HepG2 (cell line): ENCODE measurements around the gene LRRC10B. TPM values are rescaled to one million over a fixed set of nuclear protein-coding genes. Genes with fewer than 3 reads are reported as not detected.

Experiments
- ATAC-seq: fragments of 200-7000 bp; cut with Tn5 transposase; 3 replicates; pipeline ENCODE4 v1.9.1; 2020; ENCODE audit warnings: mild to moderate bottlenecking, moderate library complexity
- BruUV-seq: library from RNA; stranded (reverse); fragments of 400-500 nt; replicated peaks from 2 replicates; lab custom pipeline; 2021; lab: Mats Ljungman, UMichigan
- CTCF ChIA-PET: fragments of 300-600 bp; formaldehyde crosslinking; extraction: SDS; loops from one replicate; lab custom pipeline; 2021; ENCODE audit warnings: low total read pairs, inconsistent platforms, low intra/inter-chr PET ratio; lab: Yijun Ruan, JAX
- POLR2A ChIA-PET: fragments of 350-600 bp; sonication (Branson Sonifier 250); formaldehyde crosslinking; loops from one replicate; lab custom pipeline; 2020; ENCODE audit warnings: antibody characterized with exemption, inconsistent platforms; lab: Yijun Ruan, JAX
- DNase-seq: peaks from one replicate; pipeline ENCODE4 v3.0.0-alpha.2; 2015; ENCODE audit warnings: low spot score
- FAIRE-seq: peaks from 3 replicates; lab custom pipeline; 2011; peaks lifted over from hg19 to GRCh38; lab: Jason Lieb, UNC
- H2AFZ ChIP-seq: one replicate; pipeline ENCODE4 v1.6.1; 2011; ENCODE audit warnings: low read length, inconsistent platforms
- H3K27ac ChIP-seq: fragments of 300-600 bp; 3 replicates; pipeline ENCODE4 v1.8.0; 2011; ENCODE audit warnings: mixed run types, mild to moderate bottlenecking, mixed read lengths, low read length, inconsistent platforms; ENCODE audit not compliant: insufficient read depth; ENCODE audit errors: extremely low read length
- H3K27me3 ChIP-seq, 2 experiments: fragments of 200-600 bp in 1 of 2; 2 replicates in 1 of 2; 3 replicates in 1 of 2; pipeline versions ENCODE4 v1.6.0 to v1.8.0; 2011; ENCODE audit warnings: low read length in 2 of 2, mild to moderate bottlenecking in 2 of 2, moderate library complexity in 2 of 2, inconsistent platforms in 1 of 2; ENCODE audit not compliant: insufficient read depth in 2 of 2, control insufficient read depth in 1 of 2
- H3K36me3 ChIP-seq, 2 experiments: fragments of 200-600 bp in 1 of 2; replicated peaks in 1 of 2; 2 replicates in 1 of 2; 3 replicates in 1 of 2; pipeline versions ENCODE4 v1.5.1 to v1.8.0; 2011; ENCODE audit warnings: low read length in 2 of 2, inconsistent platforms in 1 of 2; ENCODE audit not compliant: insufficient read depth in 2 of 2, control insufficient read depth in 1 of 2
- H3K4me1 ChIP-seq: 2 replicates; pipeline ENCODE4 v1.5.1; 2012; ENCODE audit warnings: low read length, inconsistent platforms; ENCODE audit not compliant: insufficient read depth
- H3K4me2 ChIP-seq: 2 replicates; pipeline ENCODE4 v1.6.0; 2011; ENCODE audit warnings: low read depth, low read length, inconsistent platforms
- H3K4me3 ChIP-seq, 3 experiments: fragments of 200-600 bp in 1 of 3; sonication (generic), shearing (Covaris generic) in 1 of 3; replicated peaks in 1 of 3; 2 replicates each; pipeline ENCODE4 v1.5.1; 2011 to 2016; ENCODE audit warnings: low read length in 3 of 3, inconsistent platforms in 2 of 3, low read depth in 2 of 3, mild to moderate bottlenecking in 2 of 3, control low read depth in 1 of 3, mixed read lengths in 1 of 3; ENCODE audit not compliant: insufficient read depth in 1 of 3
- H3K79me2 ChIP-seq: one replicate; pipeline ENCODE4 v1.6.1; 2011; ENCODE audit warnings: low read length, inconsistent platforms; ENCODE audit not compliant: insufficient read depth
- H3K9ac ChIP-seq: 2 replicates; pipeline ENCODE4 v1.6.0; 2011; ENCODE audit warnings: mild to moderate bottlenecking, low read depth, low read length, inconsistent platforms; ENCODE audit not compliant: insufficient read depth
- H3K9me3 ChIP-seq: 2 replicates; pipeline ENCODE4 v1.5.1; 2012; ENCODE audit warnings: mild to moderate bottlenecking, low read length
- H4K20me1 ChIP-seq: 2 replicates; pipeline ENCODE4 v1.6.0; 2011; ENCODE audit warnings: inconsistent platforms, mild to moderate bottlenecking, low read length, moderate library complexity; ENCODE audit not compliant: insufficient read depth
- ATF7-NPFF ChIP-seq: sonication (generic); formaldehyde crosslinking; IDR thresholded peaks from 2 replicates; pipeline ENCODE4 v1.8.1; 2023; ENCODE audit warnings: mild to moderate bottlenecking, low read depth, missing genetic modification reagents, moderate library complexity
- GTF3A ChIP-seq: sonication (generic); formaldehyde crosslinking; conservative IDR thresholded peaks from 2 replicates; pipeline ENCODE4 v1.4.0; 2020; ENCODE audit warnings: mild to moderate bottlenecking, missing genetic modification reagents
- HNF4A ChIP-seq: sonication (generic); formaldehyde crosslinking; IDR thresholded peaks from 2 replicates; pipeline ENCODE4 v1.4.0; 2020; ENCODE audit warnings: missing genetic modification reagents
- KDM3A ChIP-seq: IDR thresholded peaks from 2 replicates; pipeline ENCODE4 v1.6.1; 2018; ENCODE audit warnings: low read depth, missing compliant biosample characterization
- MBD4 ChIP-seq: IDR thresholded peaks from 2 replicates; pipeline ENCODE4 v1.6.1; 2012; ENCODE audit warnings: low read length, inconsistent platforms, borderline replicate concordance
- MYNN ChIP-seq: sonication (generic); formaldehyde crosslinking; IDR thresholded peaks from 2 replicates; pipeline ENCODE4 v1.4.0; 2020; ENCODE audit warnings: mild to moderate bottlenecking, low read depth, missing genetic modification reagents
- NFIB ChIP-seq: sonication (generic); formaldehyde crosslinking; IDR thresholded peaks from 2 replicates; pipeline ENCODE4 v1.9.0; 2021; ENCODE audit warnings: missing genetic modification reagents, mild to moderate bottlenecking, borderline replicate concordance
- NPAS2 ChIP-seq: sonication (generic); formaldehyde crosslinking; IDR thresholded peaks from 2 replicates; pipeline ENCODE4 v1.8.0; 2022; ENCODE audit warnings: mild to moderate bottlenecking, missing genetic modification reagents, borderline replicate concordance
- SIN3A ChIP-seq: IDR thresholded peaks from 2 replicates; pipeline ENCODE4 v1.6.1; 2011; ENCODE audit warnings: low read depth, mild to moderate bottlenecking, control low read depth, low read length, borderline replicate concordance
- SRF ChIP-seq: IDR thresholded peaks from 2 replicates; pipeline ENCODE4 v1.6.1; 2011; ENCODE audit warnings: mild to moderate bottlenecking, low read depth, low read length, moderate library complexity
- TBX3 ChIP-seq: fragments of 450-650 bp; IDR thresholded peaks from 2 replicates; pipeline ENCODE4 v1.6.1; 2017; ENCODE audit warnings: antibody characterized with exemption, mild to moderate bottlenecking, inconsistent platforms, borderline replicate concordance
- TCF12 ChIP-seq, 2 experiments: fragments of 450-650 bp in 1 of 2; sonication (generic) in 1 of 2; formaldehyde crosslinking in 1 of 2; IDR thresholded peaks; 2 replicates each; pipeline versions ENCODE4 v1.6.1 to v1.8.0; 2017 to 2022; ENCODE audit warnings: antibody characterized with exemption in 1 of 2, mild to moderate bottlenecking in 1 of 2, missing genetic modification reagents in 1 of 2, moderate library complexity in 1 of 2
- ZNF205 ChIP-seq: IDR thresholded peaks from 2 replicates; pipeline ENCODE4 v1.6.1; 2018; ENCODE audit warnings: missing biosample characterization, missing genetic modification reagents
- ZNF546 ChIP-seq: sonication (generic); formaldehyde crosslinking; conservative IDR thresholded peaks from 2 replicates; pipeline ENCODE4 v1.8.1; 2023; ENCODE audit warnings: mild to moderate bottlenecking, missing genetic modification reagents
- ZNF563 ChIP-seq: sonication (generic); formaldehyde crosslinking; IDR thresholded peaks from 2 replicates; pipeline ENCODE4 v1.8.0; 2022; ENCODE audit warnings: mild to moderate bottlenecking, moderate library complexity, missing genetic modification reagents
- ZNF607 ChIP-seq: sonication (generic); formaldehyde crosslinking; IDR thresholded peaks from 2 replicates; pipeline ENCODE4 v1.5.1; 2020; ENCODE audit warnings: missing genetic modification reagents, mild to moderate bottlenecking, borderline replicate concordance
- ZNF775 ChIP-seq: sonication (generic); formaldehyde crosslinking; IDR thresholded peaks from 2 replicates; pipeline ENCODE4 v1.4.0; 2020; ENCODE audit warnings: missing genetic modification reagents, mild to moderate bottlenecking, moderate library complexity, borderline replicate concordance
- WGBS: methylation state at CpG from one replicate; pipeline ENCODE4 v1.1.6; 2017; ENCODE audit warnings: low lambda C conversion rate; 5-methylcytosine and 5-hydroxymethylcytosine counted together
- in situ Hi-C: cut with HindIII; loops from 2 replicates; pipeline ENCODE4 v1.10.0; 2017; ENCODE audit warnings: low pct_unique_long_range_greater_than_20kb; ENCODE audit not compliant: extremely low pct_ligation_motif_present
- intact Hi-C: fragments of 100-400 bp; cut with micrococcal nuclease; formaldehyde crosslinking; loops from one replicate; pipeline ENCODE4 v1.10.0; 2022; ENCODE audit not compliant: unreplicated experiment
- polyA plus RNA-seq, 8 experiments: library from polyadenylated mRNA; depleted of rRNA in 3 of 8; stranded (reverse) in 7 of 8; unstranded in 1 of 8; fragments of >200 nt; fragmentation: Illumina TruSeq in 4 of 8; extraction: Trizol in 4 of 8; gene quantifications; 2 replicates each; pipeline versions ENCODE4 v1.2.1 to v1.2.3, GENCODE V29; 2011 to 2016; ENCODE audit warnings: low read depth in 4 of 8, missing spikeins in 1 of 8, mixed read lengths in 1 of 8; ENCODE audit not compliant: insufficient read depth in 1 of 8
- total RNA-seq, 5 experiments: library from RNA; depleted of rRNA; stranded (reverse); fragments of >200 nt; fragmentation: Illumina TruSeq; extraction: Trizol; gene quantifications; 2 replicates each; pipeline ENCODE4 v1.2.3, GENCODE V29; 2016; ENCODE audit warnings: low read depth in 1 of 5
- TF ChIP-seq, protein P1 (sequence below): IDR thresholded peaks from 2 replicates; pipeline ENCODE4 v1.6.1; 2016; ENCODE audit warnings: missing compliant biosample characterization, missing genetic modification reagents, borderline replicate concordance
- TF ChIP-seq, protein P2 (sequence below): sonication (generic); formaldehyde crosslinking; IDR thresholded peaks from 2 replicates; pipeline ENCODE4 v1.4.0; 2020; ENCODE audit warnings: missing genetic modification reagents
- TF ChIP-seq, protein P3 (sequence below): sonication (generic); formaldehyde crosslinking; conservative IDR thresholded peaks from 2 replicates; pipeline ENCODE4 v1.8.0; 2022; ENCODE audit warnings: low read depth, missing genetic modification reagents

LRRC10B gene
- total and polyA plus RNA-seq, 2 of the 13 experiments (the other 11 are each of a cell fraction or from before 2014, with no cell fraction given): not detected

DNA sequence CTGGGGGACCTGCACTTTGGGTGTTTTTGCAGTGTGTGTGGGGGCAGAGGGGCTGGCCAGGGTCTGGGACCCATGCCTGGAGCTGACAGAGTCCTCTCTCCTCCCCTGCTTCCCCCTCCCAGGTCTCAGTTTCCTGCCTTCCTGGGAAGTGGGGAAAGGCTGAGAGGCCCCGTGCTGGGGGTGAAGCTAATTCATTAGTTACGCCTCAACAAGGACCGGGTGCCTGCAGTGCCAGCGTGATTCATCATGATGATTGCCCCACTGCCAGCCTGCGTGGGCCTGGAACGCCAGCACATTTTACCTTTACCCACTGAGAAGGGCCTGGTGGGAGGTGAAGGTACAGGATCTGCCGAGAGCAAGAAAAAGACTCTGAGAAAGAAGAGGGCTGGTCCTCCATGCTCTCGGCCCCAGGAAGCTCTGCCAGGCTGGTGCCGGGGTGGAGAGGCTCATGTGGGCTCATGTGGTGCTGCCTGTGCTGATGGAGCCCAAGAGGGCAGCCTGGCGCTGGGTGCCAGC, 2.9 kb upstream of the LRRC10B start:
- H3K4me3 ChIP-seq: no peak overlapping the region
- H3K79me2 ChIP-seq: no peaks in the 10 kb centered on the region
- H3K9ac ChIP-seq: no peak overlapping the region
- H3K27me3 ChIP-seq: peaks cover 13 to 42% of the 10 kb centered on the region in 2 experiments
- in situ Hi-C loops (no loop called here), intact Hi-C loops (no loop called here)
- H3K27ac ChIP-seq: no peak overlapping the region
- H4K20me1 ChIP-seq: no peaks in the 10 kb centered on the region
- no peak overlapping the region for H3K4me2 ChIP-seq
- ChIA-PET POLR2A (no interaction called here), CTCF (no interaction called here)
- ATAC-seq (no peak), DNase-seq (no peak), FAIRE-seq (no peak)
- no peaks in the 10 kb centered on the region for H3K36me3 ChIP-seq
- no TSS peak for BruUV-seq
- no peak for TF ChIP-seq MBD4
- no peak for TF ChIP-seq NPAS2 (CRISPR knock-in tag)
- TF ChIP-seq ATF7-NPFF (CRISPR knock-in tag): no peak
- TF ChIP-seq, protein P1, sequence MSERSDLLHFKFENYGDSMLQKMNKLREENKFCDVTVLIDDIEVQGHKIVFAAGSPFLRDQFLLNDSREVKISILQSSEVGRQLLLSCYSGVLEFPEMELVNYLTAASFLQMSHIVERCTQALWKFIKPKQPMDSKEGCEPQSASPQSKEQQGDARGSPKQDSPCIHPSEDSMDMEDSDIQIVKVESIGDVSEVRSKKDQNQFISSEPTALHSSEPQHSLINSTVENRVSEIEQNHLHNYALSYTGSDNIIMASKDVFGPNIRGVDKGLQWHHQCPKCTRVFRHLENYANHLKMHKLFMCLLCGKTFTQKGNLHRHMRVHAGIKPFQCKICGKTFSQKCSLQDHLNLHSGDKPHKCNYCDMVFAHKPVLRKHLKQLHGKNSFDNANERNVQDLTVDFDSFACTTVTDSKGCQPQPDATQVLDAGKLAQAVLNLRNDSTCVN (CRISPR knock-in tag): no peak
- TF ChIP-seq HNF4A (CRISPR knock-in tag): no peak
- TF ChIP-seq NFIB: no peak
- no peak for TF ChIP-seq MYNN (CRISPR knock-in tag)
- TF ChIP-seq, protein P2, sequence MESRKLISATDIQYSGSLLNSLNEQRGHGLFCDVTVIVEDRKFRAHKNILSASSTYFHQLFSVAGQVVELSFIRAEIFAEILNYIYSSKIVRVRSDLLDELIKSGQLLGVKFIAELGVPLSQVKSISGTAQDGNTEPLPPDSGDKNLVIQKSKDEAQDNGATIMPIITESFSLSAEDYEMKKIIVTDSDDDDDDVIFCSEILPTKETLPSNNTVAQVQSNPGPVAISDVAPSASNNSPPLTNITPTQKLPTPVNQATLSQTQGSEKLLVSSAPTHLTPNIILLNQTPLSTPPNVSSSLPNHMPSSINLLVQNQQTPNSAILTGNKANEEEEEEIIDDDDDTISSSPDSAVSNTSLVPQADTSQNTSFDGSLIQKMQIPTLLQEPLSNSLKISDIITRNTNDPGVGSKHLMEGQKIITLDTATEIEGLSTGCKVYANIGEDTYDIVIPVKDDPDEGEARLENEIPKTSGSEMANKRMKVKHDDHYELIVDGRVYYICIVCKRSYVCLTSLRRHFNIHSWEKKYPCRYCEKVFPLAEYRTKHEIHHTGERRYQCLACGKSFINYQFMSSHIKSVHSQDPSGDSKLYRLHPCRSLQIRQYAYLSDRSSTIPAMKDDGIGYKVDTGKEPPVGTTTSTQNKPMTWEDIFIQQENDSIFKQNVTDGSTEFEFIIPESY (CRISPR knock-in tag): no peak
- TF ChIP-seq TCF12 (IDR thresholded peaks at IDR 0.05): no peak
- no peak for TF ChIP-seq TCF12 (CRISPR knock-in tag; IDR thresholded peaks at IDR 0.05)
- no peak for TF ChIP-seq ZNF775
- TF ChIP-seq, protein P3, sequence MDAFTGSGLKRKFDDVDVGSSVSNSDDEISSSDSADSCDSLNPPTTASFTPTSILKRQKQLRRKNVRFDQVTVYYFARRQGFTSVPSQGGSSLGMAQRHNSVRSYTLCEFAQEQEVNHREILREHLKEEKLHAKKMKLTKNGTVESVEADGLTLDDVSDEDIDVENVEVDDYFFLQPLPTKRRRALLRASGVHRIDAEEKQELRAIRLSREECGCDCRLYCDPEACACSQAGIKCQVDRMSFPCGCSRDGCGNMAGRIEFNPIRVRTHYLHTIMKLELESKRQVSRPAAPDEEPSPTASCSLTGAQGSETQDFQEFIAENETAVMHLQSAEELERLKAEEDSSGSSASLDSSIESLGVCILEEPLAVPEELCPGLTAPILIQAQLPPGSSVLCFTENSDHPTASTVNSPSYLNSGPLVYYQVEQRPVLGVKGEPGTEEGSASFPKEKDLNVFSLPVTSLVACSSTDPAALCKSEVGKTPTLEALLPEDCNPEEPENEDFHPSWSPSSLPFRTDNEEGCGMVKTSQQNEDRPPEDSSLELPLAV (CRISPR knock-in tag): no peak
- no peak for TF ChIP-seq KDM3A (CRISPR knock-in tag)
- TF ChIP-seq ZNF205: no peak
- TF ChIP-seq ZNF563 (CRISPR knock-in tag): no peak
- no peak for TF ChIP-seq SRF
- TF ChIP-seq ZNF546 (CRISPR knock-in tag): no peak
- no peak for TF ChIP-seq SIN3A
- no peak for TF ChIP-seq TBX3
- TF ChIP-seq ZNF607 (CRISPR knock-in tag): no peak
- TF ChIP-seq GTF3A (CRISPR knock-in tag): no peak
- H3K9me3 ChIP-seq: no peaks in the 10 kb centered on the region
- no peak overlapping the region for H2AFZ ChIP-seq
- 18% methylated on average over 6 of the region's 10 CpGs for WGBS
- H3K4me1 ChIP-seq: peaks cover 37% of the 10 kb centered on the region
